ENCODE data around the gene ESRP2. TPM values are rescaled to one million over a fixed set of nuclear protein-coding genes. Genes with fewer than 3 reads are reported as not detected.

ESRP2 gene
- total and polyA plus RNA-seq, 9 of the 15 experiments (the other 6 are each of a cell fraction or from before 2014, with no cell fraction given): 0.05 to 0.15 (median 0.07) TPM; not detected in 6

DNA sequence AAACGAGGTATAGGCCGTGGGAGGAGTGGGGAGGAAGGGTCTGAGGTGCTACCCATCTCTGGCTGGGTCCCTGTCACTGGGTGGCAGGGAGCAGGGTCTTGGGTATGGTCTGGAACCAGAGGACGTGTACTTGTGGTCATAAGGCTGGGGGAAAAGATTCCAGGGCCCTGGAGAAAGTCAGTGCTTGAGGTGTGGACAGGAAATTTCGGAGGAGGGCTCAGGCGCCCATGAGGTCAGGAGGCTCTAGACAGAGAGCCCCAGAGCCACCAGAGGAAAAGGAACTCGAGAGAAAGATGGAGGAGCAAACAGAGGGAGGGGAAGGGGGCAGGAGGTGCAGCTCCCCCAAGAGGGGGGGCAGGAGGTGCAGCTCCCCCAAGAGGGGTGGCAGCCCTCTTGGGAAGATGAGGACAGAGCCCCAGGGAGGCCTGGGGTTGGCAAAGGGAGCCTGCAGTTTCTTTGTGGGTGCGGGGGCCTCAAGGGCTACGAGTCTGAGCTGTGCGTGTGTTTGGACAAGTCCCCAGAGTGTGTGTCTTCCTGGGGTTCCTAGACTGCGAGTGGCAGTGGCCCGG, 27.7 kb upstream of the ESRP2 start:
- ATAC-seq: peak; percentile 8
- peak in 1 of 3 experiments; percentile 5 for TF ChIP-seq YY1 (IDR thresholded peaks at IDR 0.05; ENCODE audit: borderline replicate concordance in 1 of 3, control insufficient read depth in 1 of 3, extremely low read depth in 1 of 3, insufficient read depth in 3 of 3, insufficient read length in 1 of 3, insufficient replicate concordance in 2 of 3, low read depth in 1 of 3, low read length in 2 of 3)
- TF ChIP-seq MYC (IDR thresholded peaks at IDR 0.05; ENCODE audit: low read depth, low read length): no peak
- TF ChIP-seq MYC (CRISPR knock-in tag; IDR thresholded peaks at IDR 0.05; ENCODE audit: borderline replicate concordance, low read depth): no peak
- 0 out of 2 replicates have a peak, but pooled peaks have one; percentile 15 for TF ChIP-seq ZKSCAN1 (IDR thresholded peaks at IDR 0.05; ENCODE audit: low read depth, low read length)
- TF ChIP-seq, protein P1, sequence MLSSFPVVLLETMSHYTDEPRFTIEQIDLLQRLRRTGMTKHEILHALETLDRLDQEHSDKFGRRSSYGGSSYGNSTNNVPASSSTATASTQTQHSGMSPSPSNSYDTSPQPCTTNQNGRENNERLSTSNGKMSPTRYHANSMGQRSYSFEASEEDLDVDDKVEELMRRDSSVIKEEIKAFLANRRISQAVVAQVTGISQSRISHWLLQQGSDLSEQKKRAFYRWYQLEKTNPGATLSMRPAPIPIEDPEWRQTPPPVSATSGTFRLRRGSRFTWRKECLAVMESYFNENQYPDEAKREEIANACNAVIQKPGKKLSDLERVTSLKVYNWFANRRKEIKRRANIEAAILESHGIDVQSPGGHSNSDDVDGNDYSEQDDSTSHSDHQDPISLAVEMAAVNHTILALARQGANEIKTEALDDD (IDR thresholded peaks at IDR 0.05): no peak
- TF ChIP-seq, protein P2, sequence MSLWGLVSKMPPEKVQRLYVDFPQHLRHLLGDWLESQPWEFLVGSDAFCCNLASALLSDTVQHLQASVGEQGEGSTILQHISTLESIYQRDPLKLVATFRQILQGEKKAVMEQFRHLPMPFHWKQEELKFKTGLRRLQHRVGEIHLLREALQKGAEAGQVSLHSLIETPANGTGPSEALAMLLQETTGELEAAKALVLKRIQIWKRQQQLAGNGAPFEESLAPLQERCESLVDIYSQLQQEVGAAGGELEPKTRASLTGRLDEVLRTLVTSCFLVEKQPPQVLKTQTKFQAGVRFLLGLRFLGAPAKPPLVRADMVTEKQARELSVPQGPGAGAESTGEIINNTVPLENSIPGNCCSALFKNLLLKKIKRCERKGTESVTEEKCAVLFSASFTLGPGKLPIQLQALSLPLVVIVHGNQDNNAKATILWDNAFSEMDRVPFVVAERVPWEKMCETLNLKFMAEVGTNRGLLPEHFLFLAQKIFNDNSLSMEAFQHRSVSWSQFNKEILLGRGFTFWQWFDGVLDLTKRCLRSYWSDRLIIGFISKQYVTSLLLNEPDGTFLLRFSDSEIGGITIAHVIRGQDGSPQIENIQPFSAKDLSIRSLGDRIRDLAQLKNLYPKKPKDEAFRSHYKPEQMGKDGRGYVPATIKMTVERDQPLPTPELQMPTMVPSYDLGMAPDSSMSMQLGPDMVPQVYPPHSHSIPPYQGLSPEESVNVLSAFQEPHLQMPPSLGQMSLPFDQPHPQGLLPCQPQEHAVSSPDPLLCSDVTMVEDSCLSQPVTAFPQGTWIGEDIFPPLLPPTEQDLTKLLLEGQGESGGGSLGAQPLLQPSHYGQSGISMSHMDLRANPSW (CRISPR knock-in tag; IDR thresholded peaks at IDR 0.05): no peak
- TF ChIP-seq SUPT5H (IDR thresholded peaks at IDR 0.05): 0 out of 2 replicates have a peak, but pooled peaks have one; percentile 9
- TF ChIP-seq NELFE (IDR thresholded peaks at IDR 0.05; ENCODE audit: insufficient read depth, insufficient read length): no peak
- TF ChIP-seq ESRRB (CRISPR knock-in tag; IDR thresholded peaks at IDR 0.05; ENCODE audit: borderline replicate concordance): no peak
- TF ChIP-seq, protein P3, sequence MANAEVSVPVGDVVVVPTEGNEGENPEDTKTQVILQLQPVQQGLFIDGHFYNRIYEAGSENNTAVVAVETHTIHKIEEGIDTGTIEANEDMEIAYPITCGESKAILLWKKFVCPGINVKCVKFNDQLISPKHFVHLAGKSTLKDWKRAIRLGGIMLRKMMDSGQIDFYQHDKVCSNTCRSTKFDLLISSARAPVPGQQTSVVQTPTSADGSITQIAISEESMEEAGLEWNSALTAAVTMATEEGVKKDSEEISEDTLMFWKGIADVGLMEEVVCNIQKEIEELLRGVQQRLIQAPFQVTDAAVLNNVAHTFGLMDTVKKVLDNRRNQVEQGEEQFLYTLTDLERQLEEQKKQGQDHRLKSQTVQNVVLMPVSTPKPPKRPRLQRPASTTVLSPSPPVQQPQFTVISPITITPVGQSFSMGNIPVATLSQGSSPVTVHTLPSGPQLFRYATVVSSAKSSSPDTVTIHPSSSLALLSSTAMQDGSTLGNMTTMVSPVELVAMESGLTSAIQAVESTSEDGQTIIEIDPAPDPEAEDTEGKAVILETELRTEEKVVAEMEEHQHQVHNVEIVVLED (CRISPR knock-in tag; IDR thresholded peaks at IDR 0.05): no peak
- TF ChIP-seq HDAC2 (IDR thresholded peaks at IDR 0.05): peak; percentile 61
- no peak for TF ChIP-seq ATF1 (CRISPR knock-in tag; IDR thresholded peaks at IDR 0.05)
- no peak for TF ChIP-seq ATF1 (tag; IDR thresholded peaks at IDR 0.05)
- TF ChIP-seq TAF15 (IDR thresholded peaks at IDR 0.05; ENCODE audit: low read depth, low read length): 0 out of 2 replicates have a peak, but pooled peaks have one; percentile 44
- TF ChIP-seq POLR2B (IDR thresholded peaks at IDR 0.05; ENCODE audit: low read depth, partially characterized antibody): peak; percentile 32

More for the DNA sequence above, 27.7 kb upstream of the ESRP2 start:
- H3K9me1 ChIP-seq (ENCODE audit: control insufficient read depth, insufficient read depth, low read length): no peaks in the 10 kb centered on the region
- FAIRE-seq: peak; percentile 59
- H3K4me3 ChIP-seq: peak overlapping the region; percentile 97
- H3K4me2 ChIP-seq (ENCODE audit: insufficient read depth, low read length): peak overlapping the region; percentile 97
- BruUV-seq (replicated peaks): no TSS peak
- no peak for DNase-seq (ENCODE audit: extremely low read depth in 1 of 4, low spot score in 3 of 4)
- intact Hi-C loops (cut with micrococcal nuclease): no loop called here
- H3K27ac ChIP-seq (ENCODE audit: extremely low read depth, low read depth, low read length): peak overlapping the region; percentile 95
- H2AFZ ChIP-seq (ENCODE audit: low read depth, low read length): peak overlapping the region; percentile 99
- in situ Hi-C loops (cut with MboI): loop anchor here (5.0 kb wide), 1 partner anchor 64 kb away; no protein-coding TSS in a partner anchor
- peaks cover 22% of the 10 kb centered on the region; the same call in 2 of the 3 replicates for H3K36me3 ChIP-seq (ENCODE audit: control insufficient read depth, insufficient read depth, low read length)
- ChIA-PET CTCF (ENCODE audit: low intra/inter-chr PET ratio) (interaction anchor here (5.1 kb wide), 1 partner anchor 65 kb away, joined by 73 read pairs; no protein-coding TSS in a partner anchor), POLR2A (interaction anchor here (0.6 to 2.0 kb wide), 19 partner anchors 9 to 494 kb away, joined by 3 to 12 read pairs (median 4); partner anchors contain the start of genes PLA2G15, PRMT7 and SLC7A6OS)
- peaks cover 20 to 28% of the 10 kb centered on the region in 2 experiments for H3K4me1 ChIP-seq (replicated peaks in 1 of 2; ENCODE audit: control insufficient read depth in 2 of 2, insufficient read depth in 2 of 2, low read length in 2 of 2)
- WGBS (ENCODE audit: insufficient coverage, low coverage, missing lambda C conversion rate): 32% methylated on average over 11 of the region's 11 CpGs
- peaks cover 54% of the 10 kb centered on the region for H3K79me2 ChIP-seq (ENCODE audit: control insufficient read depth, insufficient read depth, low read length)
- H3K9ac ChIP-seq (ENCODE audit: insufficient read depth in 1 of 2, low read depth in 2 of 2, low read length in 2 of 2): peak overlapping the region; percentile 90 to 99
- peaks cover 23% of the 10 kb centered on the region; the same call in 1 of the 2 replicates for H4K20me1 ChIP-seq (replicated peaks; ENCODE audit: control insufficient read depth, insufficient read depth, low read length)
- no peaks in the 10 kb centered on the region for H3K9me3 ChIP-seq (replicated peaks; ENCODE audit: control insufficient read depth, insufficient read depth, low read depth, low read length)
- no peaks in the 10 kb centered on the region for H3K27me3 ChIP-seq (ENCODE audit: control insufficient read depth in 2 of 2, insufficient read depth in 2 of 2, low read length in 2 of 2)

Measured in K562 (cell line).